ENCODE results near the gene ADGRA3.

DNA sequence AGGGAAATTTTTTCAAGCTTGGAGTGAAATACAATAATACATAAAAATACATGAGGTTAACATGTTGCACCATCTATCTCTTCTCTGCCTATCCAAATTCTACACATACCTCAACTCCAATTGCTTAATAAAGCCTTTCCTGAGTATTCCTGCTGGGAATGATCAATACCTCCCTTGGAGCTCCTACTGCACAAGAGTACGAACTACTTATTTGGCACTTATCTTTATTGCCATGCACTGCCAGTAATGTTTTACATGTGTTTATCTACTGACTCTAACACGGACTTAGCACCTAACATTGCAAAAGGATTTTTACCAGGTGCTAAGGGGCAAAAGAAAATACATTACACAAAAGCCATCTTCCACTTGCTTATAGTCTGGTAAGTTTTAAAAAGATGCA lies 80.2 kb downstream of the ADGRA3 start:
- TF ChIP-seq TCF7 (CRISPR knock-in tag; IDR thresholded peaks at IDR 0.05; ENCODE audit: low read depth) (no peak), CREM (CRISPR knock-in tag; IDR thresholded peaks at IDR 0.05) (no peak), ATF1 (CRISPR knock-in tag; IDR thresholded peaks at IDR 0.05) (no peak), SP1 (CRISPR knock-in tag; conservative IDR thresholded peaks at IDR 0.05) (no peak), ETV6 (CRISPR knock-in tag; IDR thresholded peaks at IDR 0.05) (no peak), GABPB1 (CRISPR knock-in tag; IDR thresholded peaks at IDR 0.05) (no peak), NFYB (CRISPR knock-in tag; conservative IDR thresholded peaks at IDR 0.05; ENCODE audit: low read depth) (no peak), ZNF263 (CRISPR knock-in tag; IDR thresholded peaks at IDR 0.05; ENCODE audit: low read depth) (no peak)
- TF ChIP-seq, protein P1, sequence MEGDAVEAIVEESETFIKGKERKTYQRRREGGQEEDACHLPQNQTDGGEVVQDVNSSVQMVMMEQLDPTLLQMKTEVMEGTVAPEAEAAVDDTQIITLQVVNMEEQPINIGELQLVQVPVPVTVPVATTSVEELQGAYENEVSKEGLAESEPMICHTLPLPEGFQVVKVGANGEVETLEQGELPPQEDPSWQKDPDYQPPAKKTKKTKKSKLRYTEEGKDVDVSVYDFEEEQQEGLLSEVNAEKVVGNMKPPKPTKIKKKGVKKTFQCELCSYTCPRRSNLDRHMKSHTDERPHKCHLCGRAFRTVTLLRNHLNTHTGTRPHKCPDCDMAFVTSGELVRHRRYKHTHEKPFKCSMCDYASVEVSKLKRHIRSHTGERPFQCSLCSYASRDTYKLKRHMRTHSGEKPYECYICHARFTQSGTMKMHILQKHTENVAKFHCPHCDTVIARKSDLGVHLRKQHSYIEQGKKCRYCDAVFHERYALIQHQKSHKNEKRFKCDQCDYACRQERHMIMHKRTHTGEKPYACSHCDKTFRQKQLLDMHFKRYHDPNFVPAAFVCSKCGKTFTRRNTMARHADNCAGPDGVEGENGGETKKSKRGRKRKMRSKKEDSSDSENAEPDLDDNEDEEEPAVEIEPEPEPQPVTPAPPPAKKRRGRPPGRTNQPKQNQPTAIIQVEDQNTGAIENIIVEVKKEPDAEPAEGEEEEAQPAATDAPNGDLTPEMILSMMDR (IDR thresholded peaks at IDR 0.05), result no peak
- TF ChIP-seq, protein P2, sequence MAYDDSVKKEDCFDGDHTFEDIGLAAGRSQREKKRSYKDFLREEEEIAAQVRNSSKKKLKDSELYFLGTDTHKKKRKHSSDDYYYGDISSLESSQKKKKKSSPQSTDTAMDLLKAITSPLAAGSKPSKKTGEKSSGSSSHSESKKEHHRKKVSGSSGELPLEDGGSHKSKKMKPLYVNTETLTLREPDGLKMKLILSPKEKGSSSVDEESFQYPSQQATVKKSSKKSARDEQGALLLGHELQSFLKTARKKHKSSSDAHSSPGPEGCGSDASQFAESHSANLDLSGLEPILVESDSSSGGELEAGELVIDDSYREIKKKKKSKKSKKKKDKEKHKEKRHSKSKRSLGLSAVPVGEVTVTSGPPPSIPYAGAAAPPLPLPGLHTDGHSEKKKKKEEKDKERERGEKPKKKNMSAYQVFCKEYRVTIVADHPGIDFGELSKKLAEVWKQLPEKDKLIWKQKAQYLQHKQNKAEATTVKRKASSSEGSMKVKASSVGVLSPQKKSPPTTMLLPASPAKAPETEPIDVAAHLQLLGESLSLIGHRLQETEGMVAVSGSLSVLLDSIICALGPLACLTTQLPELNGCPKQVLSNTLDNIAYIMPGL (CRISPR knock-in tag; IDR thresholded peaks at IDR 0.05), result no peak
- TF ChIP-seq, protein P3, sequence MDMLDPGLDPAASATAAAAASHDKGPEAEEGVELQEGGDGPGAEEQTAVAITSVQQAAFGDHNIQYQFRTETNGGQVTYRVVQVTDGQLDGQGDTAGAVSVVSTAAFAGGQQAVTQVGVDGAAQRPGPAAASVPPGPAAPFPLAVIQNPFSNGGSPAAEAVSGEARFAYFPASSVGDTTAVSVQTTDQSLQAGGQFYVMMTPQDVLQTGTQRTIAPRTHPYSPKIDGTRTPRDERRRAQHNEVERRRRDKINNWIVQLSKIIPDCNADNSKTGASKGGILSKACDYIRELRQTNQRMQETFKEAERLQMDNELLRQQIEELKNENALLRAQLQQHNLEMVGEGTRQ (CRISPR knock-in tag; IDR thresholded peaks at IDR 0.05), result no peak
- TF ChIP-seq, protein P4, sequence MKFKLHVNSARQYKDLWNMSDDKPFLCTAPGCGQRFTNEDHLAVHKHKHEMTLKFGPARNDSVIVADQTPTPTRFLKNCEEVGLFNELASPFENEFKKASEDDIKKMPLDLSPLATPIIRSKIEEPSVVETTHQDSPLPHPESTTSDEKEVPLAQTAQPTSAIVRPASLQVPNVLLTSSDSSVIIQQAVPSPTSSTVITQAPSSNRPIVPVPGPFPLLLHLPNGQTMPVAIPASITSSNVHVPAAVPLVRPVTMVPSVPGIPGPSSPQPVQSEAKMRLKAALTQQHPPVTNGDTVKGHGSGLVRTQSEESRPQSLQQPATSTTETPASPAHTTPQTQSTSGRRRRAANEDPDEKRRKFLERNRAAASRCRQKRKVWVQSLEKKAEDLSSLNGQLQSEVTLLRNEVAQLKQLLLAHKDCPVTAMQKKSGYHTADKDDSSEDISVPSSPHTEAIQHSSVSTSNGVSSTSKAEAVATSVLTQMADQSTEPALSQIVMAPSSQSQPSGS (CRISPR knock-in tag; IDR thresholded peaks at IDR 0.05; ENCODE audit: borderline replicate concordance, low read depth), result no peak
